ENCODE results near the gene USP10.
"Not testable (repeated sequence)": the region's sequence is repeated elsewhere in the genome, so short reads cannot be mapped to it uniquely, and the experiment has no call there.

USP10 gene

GRCh38 chr16:84725481-84726078, 25.8 kb downstream of the USP10 start:
- peak overlapping the region in 4 of 10 experiments; percentile 54 to 67 (median 58); a peak in 5 of 20 replicates for H3K4me3 ChIP-seq
- no peak for TF ChIP-seq Cebpa-rat (IDR thresholded peaks at IDR 0.05)
- peaks cover 73 to 96% (median 88%) of the 10 kb centered on the region in 10 experiments for H3K4me1 ChIP-seq
- peak overlapping the region; percentile 83 to 97 (median 95) for H3K4me2 ChIP-seq
- peak overlapping the region in 7 of 11 experiments; percentile 21 to 90 (median 87); a peak in 13 of 22 replicates for H3K27ac ChIP-seq
- H4K20me1 ChIP-seq: peaks cover 60 to 100% (median 99%) of the 10 kb centered on the region in 11 experiments
- no peaks in the 10 kb centered on the region for H3K27me3 ChIP-seq
- H3K9ac ChIP-seq: peak overlapping the region in 9 of 11 experiments; percentile 12 to 79 (median 75); a peak in 13 of 22 replicates
- H3K36me3 ChIP-seq: peaks cover 5 to 28% (median 18%) of the 10 kb centered on the region in 11 experiments; a peak in 19 of 22 replicates
- H3K9me3 ChIP-seq (replicated peaks in 1 of 11): no peaks in the 10 kb centered on the region

GRCh38 chr16:84726079-84726668, 26.4 kb downstream of the USP10 start:
- Histone ChIP-seq H3K4me3 (peak overlapping the region; percentile 18 to 67 (median 54); a peak in 18 of 20 replicates), H3K36me3 (peaks cover 5 to 22% (median 12%) of the 10 kb centered on the region in 11 experiments; a peak in 18 of 22 replicates), H3K9ac (peak overlapping the region in 10 of 11 experiments; percentile 54 to 79 (median 74); a peak in 20 of 22 replicates), H3K4me1 (peaks cover 79 to 98% (median 94%) of the 10 kb centered on the region in 10 experiments), H3K4me2 (peak overlapping the region; percentile 83 to 97 (median 95)), H3K27me3 (no peaks in the 10 kb centered on the region), H3K9me3 (replicated peaks in 1 of 11) (no peaks in the 10 kb centered on the region), H4K20me1 (peaks cover 60 to 100% (median 99%) of the 10 kb centered on the region in 11 experiments), H3K27ac (peak overlapping the region; percentile 18 to 90 (median 82); a peak in 20 of 22 replicates)
- TF ChIP-seq Cebpa-rat (IDR thresholded peaks at IDR 0.05): peak in 5 of 11 experiments; percentile 20 to 48 (median 43); a peak in 8 of 22 replicates

GRCh38 chr16:84726669-84727467, 27.1 kb downstream of the USP10 start:
- TF ChIP-seq Cebpa-rat (IDR thresholded peaks at IDR 0.05): no peak
- H3K27ac ChIP-seq: peak overlapping the region in 10 of 11 experiments; percentile 51 to 90 (median 84); a peak in 20 of 22 replicates
- H3K4me3 ChIP-seq: peak overlapping the region; percentile 18 to 67 (median 54); a peak in 18 of 20 replicates
- no peaks in the 10 kb centered on the region for H3K9me3 ChIP-seq (replicated peaks in 1 of 11)
- peak overlapping the region; percentile 83 to 97 (median 95) for H3K4me2 ChIP-seq
- H3K36me3 ChIP-seq: peaks cover 1 to 15% (median 5%) of the 10 kb centered on the region in 11 experiments; a peak in 18 of 22 replicates
- H4K20me1 ChIP-seq: peaks cover 54 to 100% (median 99%) of the 10 kb centered on the region in 11 experiments
- peaks cover 86 to 100% (median 97%) of the 10 kb centered on the region in 10 experiments for H3K4me1 ChIP-seq
- peak overlapping the region in 10 of 11 experiments; percentile 54 to 79 (median 74); a peak in 20 of 22 replicates for H3K9ac ChIP-seq
- H3K27me3 ChIP-seq: no peaks in the 10 kb centered on the region

- no peaks in the 10 kb centered on the region for H3K27me3 ChIP-seq
- H3K36me3 ChIP-seq: peaks cover 0 to 23% (median 16%) of the 10 kb centered on the region in 11 experiments; a peak in 21 of 22 replicates
- H4K20me1 ChIP-seq: peaks cover 44 to 100% (median 99%) of the 10 kb centered on the region in 11 experiments; a peak in 21 of 22 replicates
- peak overlapping the region in 1 of 10 experiments; percentile 60; a peak in 2 of 20 replicates for H3K4me3 ChIP-seq
- peaks cover 86 to 98% (median 89%) of the 10 kb centered on the region in 10 experiments for H3K4me1 ChIP-seq
- peak overlapping the region in 6 of 11 experiments; percentile 13 to 90 (median 72); a peak in 5 of 22 replicates for H3K27ac ChIP-seq
- H3K4me2 ChIP-seq: peak overlapping the region; percentile 60 to 97 (median 95); a peak in 21 of 22 replicates
- peak overlapping the region in 2 of 11 experiments; percentile 65 to 66; a peak in 2 of 22 replicates for H3K9ac ChIP-seq
- no peaks in the 10 kb centered on the region for H3K9me3 ChIP-seq (replicated peaks in 1 of 11)
- no peak for TF ChIP-seq Cebpa-rat (IDR thresholded peaks at IDR 0.05)
Measured at GRCh38 chr16:84728853-84729424, 29.1 kb downstream of the USP10 start.

DNA sequence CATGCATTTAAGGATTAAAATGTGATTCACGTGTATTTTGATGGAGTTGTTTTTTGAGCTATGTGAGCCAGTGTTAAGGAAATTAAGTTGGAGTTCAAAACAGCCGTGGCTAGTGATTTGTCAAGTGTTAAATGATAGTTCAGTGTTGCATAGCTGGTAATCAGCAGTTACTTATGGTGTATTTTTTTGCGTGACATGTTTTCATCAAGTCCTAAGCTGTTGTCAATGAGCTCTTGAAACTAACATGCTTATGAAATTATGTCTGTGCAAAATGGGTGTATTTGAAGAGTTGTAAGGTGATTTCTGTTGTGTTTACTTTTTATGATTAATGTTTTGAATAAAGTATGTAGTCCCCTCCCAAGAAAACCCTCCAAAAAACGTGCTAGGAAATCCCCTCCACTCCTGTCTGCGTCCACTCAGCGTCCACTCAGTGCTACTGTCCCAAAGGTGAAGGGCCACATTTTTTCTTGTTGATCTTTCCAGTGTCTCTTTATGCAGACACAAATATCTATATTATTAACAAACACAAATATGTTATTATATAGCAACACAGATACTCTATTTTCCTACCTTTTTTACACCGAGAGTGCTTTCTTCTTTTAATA, 30.0 kb downstream of the USP10 start:
- H3K4me3 ChIP-seq: peak overlapping the region in 8 of 10 experiments; percentile 12 to 60 (median 36); a peak in 13 of 20 replicates
- peak overlapping the region; percentile 16 to 90 (median 63); a peak in 20 of 22 replicates for H3K27ac ChIP-seq
- H3K4me2 ChIP-seq: peak overlapping the region; percentile 60 to 97 (median 95)
- H3K9me3 ChIP-seq (replicated peaks in 1 of 11): no peaks in the 10 kb centered on the region
- peaks cover 3 to 32% (median 24%) of the 10 kb centered on the region in 11 experiments for H3K36me3 ChIP-seq
- H3K27me3 ChIP-seq: no peaks in the 10 kb centered on the region
- no peak for TF ChIP-seq Cebpa-rat (IDR thresholded peaks at IDR 0.05)
- H3K4me1 ChIP-seq: peaks cover 78 to 94% (median 81%) of the 10 kb centered on the region in 10 experiments
- peak overlapping the region; percentile 5 to 66 (median 54); a peak in 18 of 22 replicates for H3K9ac ChIP-seq
- peaks cover 36 to 100% (median 99%) of the 10 kb centered on the region in 11 experiments; a peak in 21 of 22 replicates for H4K20me1 ChIP-seq

DNA sequence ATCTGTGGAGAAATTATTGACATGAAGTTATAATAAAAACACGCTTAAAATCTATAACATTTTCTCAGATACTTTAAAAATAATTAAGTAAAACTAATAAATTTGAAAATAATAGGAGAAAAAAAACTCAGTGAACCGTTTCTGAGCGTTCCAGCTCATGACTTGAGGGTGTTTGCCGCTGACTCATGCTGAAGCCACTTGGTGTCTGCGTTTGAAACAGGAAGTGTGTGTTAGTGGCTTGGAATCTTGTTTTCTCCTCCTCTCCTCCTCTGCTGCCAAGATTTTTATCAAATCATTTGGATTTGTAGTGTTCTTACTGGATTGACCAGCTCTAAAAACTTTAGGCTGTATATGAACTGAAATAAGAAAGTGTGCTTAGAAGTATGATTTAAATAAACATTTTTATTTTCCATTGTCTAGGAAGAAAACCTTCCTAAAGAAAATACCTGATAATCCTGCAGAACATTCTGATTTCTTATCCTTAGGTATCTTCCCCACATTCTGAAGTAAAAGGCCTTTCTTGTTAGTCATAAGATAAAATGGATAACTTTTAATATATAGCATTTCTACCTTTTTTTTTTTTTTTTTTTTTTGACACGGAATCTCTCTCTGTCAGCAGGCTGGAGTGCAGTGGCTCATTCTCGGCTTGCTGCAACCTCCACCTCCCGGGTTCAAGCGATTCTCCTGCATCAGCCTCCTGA, 30.8 kb downstream of the USP10 start:
- TF ChIP-seq Cebpa-rat (IDR thresholded peaks at IDR 0.05): no peak
- H3K9me3 ChIP-seq (replicated peaks in 1 of 11): no peaks in the 10 kb centered on the region
- peak overlapping the region in 7 of 11 experiments; percentile 34 to 66 (median 58); a peak in 12 of 22 replicates for H3K9ac ChIP-seq
- H3K27me3 ChIP-seq: no peaks in the 10 kb centered on the region
- H3K4me1 ChIP-seq: peaks cover 73 to 94% (median 74%) of the 10 kb centered on the region in 10 experiments
- H3K4me2 ChIP-seq: peak overlapping the region; percentile 60 to 97 (median 95)
- peaks cover 10 to 39% (median 32%) of the 10 kb centered on the region in 11 experiments for H3K36me3 ChIP-seq
- H3K4me3 ChIP-seq: peak overlapping the region in 7 of 10 experiments; percentile 12 to 60 (median 33); a peak in 9 of 20 replicates
- H4K20me1 ChIP-seq: peaks cover 33 to 100% (median 99%) of the 10 kb centered on the region in 11 experiments; a peak in 20 of 22 replicates
- peak overlapping the region; percentile 16 to 90 (median 63); a peak in 19 of 22 replicates for H3K27ac ChIP-seq

DNA sequence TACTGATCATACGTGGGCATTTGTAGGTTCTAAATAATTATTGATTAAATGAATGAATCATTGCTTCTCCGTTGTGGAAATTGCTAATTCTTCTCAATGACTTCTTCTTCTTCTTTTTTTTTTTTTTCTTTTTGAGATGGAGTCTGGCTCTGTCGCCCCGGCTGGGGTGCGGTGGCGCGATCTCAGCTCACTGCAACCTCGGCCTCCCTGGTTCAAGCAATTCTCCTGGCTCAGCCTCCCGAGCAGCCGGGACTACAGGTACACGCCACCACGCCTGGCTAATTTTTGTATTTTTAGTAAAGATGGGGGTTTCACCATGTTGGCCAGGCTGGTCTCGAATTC, 32.5 kb downstream of the USP10 start:
- H3K9ac ChIP-seq: 0 out of 22 replicates have a peak overlapping the region, but pooled peaks of 1 of the 11 experiments have one; percentile 11
- peaks cover 21 to 56% (median 48%) of the 10 kb centered on the region in 11 experiments for H3K36me3 ChIP-seq
- not testable (repeated sequence) for H3K27me3 ChIP-seq; H3K4me3 ChIP-seq; H3K9me3 ChIP-seq (replicated peaks in 1 of 11)
- H4K20me1 ChIP-seq: peaks cover 43 to 100% (median 99%) of the 10 kb centered on the region in 11 experiments; a peak in 21 of 22 replicates
- peaks cover 72 to 94% (median 78%) of the 10 kb centered on the region in 10 experiments for H3K4me1 ChIP-seq
- peak overlapping the region in 8 of 11 experiments; percentile 9 to 60 (median 38); a peak in 11 of 22 replicates for H3K27ac ChIP-seq
- H3K4me2 ChIP-seq: peak overlapping the region in 8 of 11 experiments; percentile 3 to 97 (median 74); a peak in 13 of 22 replicates

Measured in BLaER1 treated with 17β-estradiol and CSF1 and Interleukin-3, amounts not matched to agents 10 nM and 100 nM (cell line).